Panc1 (cell line): Measurements from ENCODE around the gene ASB6. TPM values are rescaled to one million over a fixed set of nuclear protein-coding genes. Genes with fewer than 3 reads are reported as not detected.

Source experiments
- ATAC-seq: fragments of 200-7000 bp; cut with Tn5 transposase; 2 replicates; pipeline ENCODE4 v1.9.1; 2020; ENCODE audit warnings: mild to moderate bottlenecking, moderate library complexity
- BruUV-seq: library from RNA; stranded (reverse); fragments of 400-500 nt; replicated peaks from 2 replicates; lab custom pipeline; 2021; lab: Mats Ljungman, UMichigan
- CTCF ChIA-PET: fragments of 300-600 bp; sonication (Branson Sonifier 250); formaldehyde crosslinking; loops from one replicate; lab custom pipeline; 2022; ENCODE audit warnings: antibody characterized with exemption; lab: Charles Lee
- POLR2A ChIA-PET: fragments of 300-600 bp; sonication (Branson Sonifier 250); formaldehyde crosslinking; loops from one replicate; lab custom pipeline; 2022; ENCODE audit warnings: antibody characterized with exemption; lab: Charles Lee
- DNase-seq: peaks from one replicate; pipeline ENCODE4 v3.0.0-alpha.2; 2010; ENCODE audit warnings: low read depth, low spot score
- H3K27ac ChIP-seq: 2 replicates; pipeline ENCODE4 v1.5.1; 2011; ENCODE audit warnings: mild to moderate bottlenecking, low read length, inconsistent platforms
- H3K27me3 ChIP-seq: fragments of 200-500 bp; sonication (Bioruptor generic); 2 replicates; pipeline ENCODE4 v1.6.0; 2014; ENCODE audit warnings: low read length, inconsistent platforms; ENCODE audit not compliant: control insufficient read depth, insufficient read depth
- H3K36me3 ChIP-seq: fragments of 200-500 bp; sonication (Bioruptor generic); 2 replicates; pipeline ENCODE4 v1.5.1; 2014; ENCODE audit warnings: inconsistent platforms, mild to moderate bottlenecking, low read length, moderate library complexity; ENCODE audit not compliant: control insufficient read depth, insufficient read depth
- H3K4me1 ChIP-seq: 2 replicates; pipeline ENCODE4 v1.5.1; 2011; ENCODE audit warnings: inconsistent platforms, mild to moderate bottlenecking, low read length, moderate library complexity; ENCODE audit not compliant: control insufficient read depth, insufficient read depth
- H3K4me3 ChIP-seq, 2 experiments: 2 replicates each; pipeline ENCODE4 v1.5.1; 2011 to 2012; ENCODE audit warnings: low read depth in 2 of 2, low read length in 2 of 2, mild to moderate bottlenecking in 2 of 2, inconsistent platforms in 1 of 2, moderate library complexity in 1 of 2
- H3K9me3 ChIP-seq: fragments of 200-500 bp; sonication (Bioruptor generic); 2 replicates; pipeline ENCODE4 v1.5.1; 2014; ENCODE audit warnings: low read depth, mild to moderate bottlenecking, inconsistent platforms, low read length, moderate library complexity; ENCODE audit not compliant: control insufficient read depth, insufficient read depth
- POLR2AphosphoS5 ChIP-seq: IDR thresholded peaks from 2 replicates; pipeline ENCODE4 v1.6.1; 2012; ENCODE audit warnings: mild to moderate bottlenecking, low read depth, low read length, moderate library complexity
- SIN3A ChIP-seq: IDR thresholded peaks from 2 replicates; pipeline ENCODE4 v1.6.1; 2012; ENCODE audit warnings: low read depth, mild to moderate bottlenecking, low read length, moderate library complexity, borderline replicate concordance; ENCODE audit not compliant: insufficient read depth
- TCF7L2 ChIP-seq: IDR thresholded peaks from 2 replicates; pipeline ENCODE4 v1.6.1; 2011; ENCODE audit warnings: mild to moderate bottlenecking, low read depth, low read length, inconsistent platforms
- in situ Hi-C: cut with HindIII; loops from 2 replicates; pipeline ENCODE4 v1.10.0; 2016; ENCODE audit warnings: low sequenced_read_pairs, low pct_unique_long_range_greater_than_20kb
- intact Hi-C: fragments of 100-400 bp; cut with micrococcal nuclease; formaldehyde crosslinking; loops from one replicate; pipeline ENCODE4 v1.10.0; 2022; ENCODE audit not compliant: unreplicated experiment
- total RNA-seq: library from RNA; stranded (reverse); gene quantifications from one replicate; pipeline ENCODE4 v1.2.1, GENCODE V29; 2021; ENCODE audit not compliant: unreplicated experiment
- TF ChIP-seq, protein P1 (sequence below): fragments of 450-650 bp; IDR thresholded peaks from 2 replicates; pipeline ENCODE4 v1.5.1; 2017; ENCODE audit warnings: mild to moderate bottlenecking
- TF ChIP-seq, protein P2 (sequence below), 2 experiments: IDR thresholded peaks; 2 replicates each; pipeline ENCODE4 v1.6.1; 2011 to 2012; ENCODE audit warnings: low read depth in 2 of 2, control low read depth in 1 of 2, low read length in 1 of 2, mild to moderate bottlenecking in 1 of 2, moderate library complexity in 1 of 2; ENCODE audit not compliant: insufficient read depth in 1 of 2

Gene ASB6
- total RNA-seq, 1 experiment from 2014 or later: 14.3 TPM

DNA sequence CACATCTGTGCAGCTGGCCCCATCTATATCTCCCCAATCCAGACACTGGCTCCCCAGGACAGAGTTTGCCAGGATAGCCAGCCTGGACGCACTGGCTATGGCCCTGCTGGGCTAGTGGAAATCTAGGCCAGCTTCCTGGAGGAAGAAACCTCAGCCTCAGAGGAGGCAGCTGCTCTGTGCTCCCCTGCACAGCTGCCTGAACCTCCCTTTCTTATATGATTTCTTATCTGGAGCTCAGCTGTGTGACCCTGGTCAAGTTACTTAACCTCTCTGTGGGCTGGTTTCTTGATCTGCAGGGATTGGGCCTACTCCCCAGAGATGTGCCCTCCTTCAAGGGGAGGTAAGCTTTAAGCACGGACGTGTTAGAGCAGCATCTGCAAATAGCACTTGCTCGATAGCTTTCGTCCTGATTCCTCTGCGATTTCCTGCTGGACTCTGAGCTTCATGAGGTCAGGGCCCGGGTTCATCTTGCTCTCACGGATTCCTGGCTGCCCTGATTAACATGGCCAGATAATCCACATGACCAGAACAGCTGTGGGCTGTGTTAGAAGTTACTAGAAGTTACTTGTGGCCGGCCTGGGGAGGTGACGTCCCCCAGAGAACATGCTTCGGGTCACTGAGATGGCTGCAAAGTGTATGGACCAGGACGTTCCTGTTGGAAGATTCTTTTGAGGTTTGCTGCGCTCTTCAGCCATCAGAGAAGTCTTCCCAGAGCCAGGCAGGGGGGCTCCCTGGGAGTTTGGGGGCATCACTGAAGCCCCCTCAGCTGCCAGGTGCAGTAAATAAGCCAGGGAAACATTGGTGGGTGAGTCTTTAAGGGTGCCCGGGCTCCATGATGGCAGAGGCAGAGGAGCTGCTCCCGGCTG lies 35.6 kb downstream of the ASB6 start:
- Histone ChIP-seq H3K9me3 (no peaks in the 10 kb centered on the region), H3K4me3 (no peak overlapping the region), H3K4me1 (peaks cover 17% of the 10 kb centered on the region), H3K36me3 (no peaks in the 10 kb centered on the region), H3K27ac (peak overlapping the region; percentile 63; the same call in 1 of the 2 replicates), H3K27me3 (no peaks in the 10 kb centered on the region)
- ChIA-PET POLR2A (no interaction called here), CTCF (interaction anchor here (0.6 kb wide), 1 partner anchor 191 kb away, joined by 4 read pairs; no protein-coding TSS in a partner anchor)
- in situ Hi-C loops: no loop called here
- ATAC-seq: no peak
- no TSS peak for BruUV-seq
- no peak for DNase-seq
- no peak for TF ChIP-seq TCF7L2
- intact Hi-C loops: loop anchor here (5.0 kb wide), 1 partner anchor 429 kb away; the partner anchor contains the start of gene IER5L

DNA sequence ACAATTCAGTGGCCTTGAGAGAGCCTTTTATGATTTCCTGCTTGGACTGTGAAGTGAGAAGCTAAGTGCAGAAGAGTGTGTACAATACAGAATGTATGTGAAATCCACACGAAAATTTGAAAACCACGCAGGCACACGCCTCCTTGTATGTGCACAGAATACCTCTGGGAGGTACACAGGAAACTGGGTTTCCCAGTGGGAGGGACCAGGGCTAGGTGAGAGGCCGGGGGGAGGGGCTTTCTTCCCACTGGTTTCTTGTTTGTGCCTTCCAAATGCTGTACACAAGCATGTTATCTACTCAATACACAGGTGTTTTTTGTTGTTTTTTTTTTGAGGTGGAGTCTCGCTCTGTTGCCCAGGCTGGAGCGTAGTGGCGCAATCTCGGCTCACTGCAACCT lies 37.2 kb downstream of the ASB6 start:
- in situ Hi-C loops: no loop called here
- H3K4me3 ChIP-seq: no peak overlapping the region

More for the DNA sequence above, 37.2 kb downstream of the ASB6 start:
- Histone ChIP-seq H3K36me3 (no peaks in the 10 kb centered on the region), H3K9me3 (no peaks in the 10 kb centered on the region), H3K27ac (no peak overlapping the region), H3K27me3 (no peaks in the 10 kb centered on the region), H3K4me1 (peaks cover 17% of the 10 kb centered on the region)
- DNase-seq (no peak), ATAC-seq (no peak)
- TF ChIP-seq TCF7L2 (no peak), POLR2AphosphoS5 (no peak), SIN3A (no peak)
- TF ChIP-seq, protein P1, sequence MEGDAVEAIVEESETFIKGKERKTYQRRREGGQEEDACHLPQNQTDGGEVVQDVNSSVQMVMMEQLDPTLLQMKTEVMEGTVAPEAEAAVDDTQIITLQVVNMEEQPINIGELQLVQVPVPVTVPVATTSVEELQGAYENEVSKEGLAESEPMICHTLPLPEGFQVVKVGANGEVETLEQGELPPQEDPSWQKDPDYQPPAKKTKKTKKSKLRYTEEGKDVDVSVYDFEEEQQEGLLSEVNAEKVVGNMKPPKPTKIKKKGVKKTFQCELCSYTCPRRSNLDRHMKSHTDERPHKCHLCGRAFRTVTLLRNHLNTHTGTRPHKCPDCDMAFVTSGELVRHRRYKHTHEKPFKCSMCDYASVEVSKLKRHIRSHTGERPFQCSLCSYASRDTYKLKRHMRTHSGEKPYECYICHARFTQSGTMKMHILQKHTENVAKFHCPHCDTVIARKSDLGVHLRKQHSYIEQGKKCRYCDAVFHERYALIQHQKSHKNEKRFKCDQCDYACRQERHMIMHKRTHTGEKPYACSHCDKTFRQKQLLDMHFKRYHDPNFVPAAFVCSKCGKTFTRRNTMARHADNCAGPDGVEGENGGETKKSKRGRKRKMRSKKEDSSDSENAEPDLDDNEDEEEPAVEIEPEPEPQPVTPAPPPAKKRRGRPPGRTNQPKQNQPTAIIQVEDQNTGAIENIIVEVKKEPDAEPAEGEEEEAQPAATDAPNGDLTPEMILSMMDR: no peak
- TF ChIP-seq, protein P2, sequence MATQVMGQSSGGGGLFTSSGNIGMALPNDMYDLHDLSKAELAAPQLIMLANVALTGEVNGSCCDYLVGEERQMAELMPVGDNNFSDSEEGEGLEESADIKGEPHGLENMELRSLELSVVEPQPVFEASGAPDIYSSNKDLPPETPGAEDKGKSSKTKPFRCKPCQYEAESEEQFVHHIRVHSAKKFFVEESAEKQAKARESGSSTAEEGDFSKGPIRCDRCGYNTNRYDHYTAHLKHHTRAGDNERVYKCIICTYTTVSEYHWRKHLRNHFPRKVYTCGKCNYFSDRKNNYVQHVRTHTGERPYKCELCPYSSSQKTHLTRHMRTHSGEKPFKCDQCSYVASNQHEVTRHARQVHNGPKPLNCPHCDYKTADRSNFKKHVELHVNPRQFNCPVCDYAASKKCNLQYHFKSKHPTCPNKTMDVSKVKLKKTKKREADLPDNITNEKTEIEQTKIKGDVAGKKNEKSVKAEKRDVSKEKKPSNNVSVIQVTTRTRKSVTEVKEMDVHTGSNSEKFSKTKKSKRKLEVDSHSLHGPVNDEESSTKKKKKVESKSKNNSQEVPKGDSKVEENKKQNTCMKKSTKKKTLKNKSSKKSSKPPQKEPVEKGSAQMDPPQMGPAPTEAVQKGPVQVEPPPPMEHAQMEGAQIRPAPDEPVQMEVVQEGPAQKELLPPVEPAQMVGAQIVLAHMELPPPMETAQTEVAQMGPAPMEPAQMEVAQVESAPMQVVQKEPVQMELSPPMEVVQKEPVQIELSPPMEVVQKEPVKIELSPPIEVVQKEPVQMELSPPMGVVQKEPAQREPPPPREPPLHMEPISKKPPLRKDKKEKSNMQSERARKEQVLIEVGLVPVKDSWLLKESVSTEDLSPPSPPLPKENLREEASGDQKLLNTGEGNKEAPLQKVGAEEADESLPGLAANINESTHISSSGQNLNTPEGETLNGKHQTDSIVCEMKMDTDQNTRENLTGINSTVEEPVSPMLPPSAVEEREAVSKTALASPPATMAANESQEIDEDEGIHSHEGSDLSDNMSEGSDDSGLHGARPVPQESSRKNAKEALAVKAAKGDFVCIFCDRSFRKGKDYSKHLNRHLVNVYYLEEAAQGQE (IDR thresholded peaks at IDR 0.05; ENCODE audit: insufficient read depth in 1 of 2, low read depth in 2 of 2, low read length in 1 of 2): no peak
- intact Hi-C loops: loop anchor here (5.0 kb wide), 1 partner anchor 427 kb away; the partner anchor contains the start of gene IER5L
- ChIA-PET CTCF (no interaction called here), POLR2A (no interaction called here)
- BruUV-seq: no TSS peak
